SK-N-SH (cell line): ENCODE measurements around the gene ARHGAP26. TPM values are rescaled to one million over a fixed set of nuclear protein-coding genes. Genes with fewer than 3 reads are reported as not detected.

Source experiments
- CTCF ChIA-PET: fragments of 300-600, 350-600 bp; formaldehyde crosslinking; extraction: SDS; loops from one replicate; lab custom pipeline; 2021; lab: Yijun Ruan, JAX
- POLR2A ChIA-PET: fragments of 350-600 bp; sonication (Branson Sonifier 250); formaldehyde crosslinking; extraction: SDS; loops from one replicate; lab custom pipeline; 2020; ENCODE audit warnings: antibody characterized with exemption, inconsistent platforms; lab: Yijun Ruan, JAX
- DNase-seq: peaks from one replicate; pipeline ENCODE4 v3.0.0; 2012
- H2AFZ ChIP-seq: fragments of 200-600 bp; sonication (generic); 2 replicates; pipeline ENCODE4 v1.8.1; 2016; ENCODE audit warnings: antibody characterized with exemption, mild to moderate bottlenecking, low read depth
- H3F3A ChIP-seq: fragments of 200-600 bp; sonication (generic); replicated peaks from 2 replicates; pipeline ENCODE3; 2016; ENCODE audit warnings: antibody characterized with exemption, mild to moderate bottlenecking; ENCODE audit not compliant: insufficient read depth
- H3K27ac ChIP-seq, 2 experiments: fragments of 200-500 bp in 1 of 2; fragments of 200-600 bp in 1 of 2; sonication (Bioruptor generic) in 1 of 2; sonication (generic), shearing (Covaris generic) in 1 of 2; 2 replicates each; pipeline versions ENCODE4 v1.5.1 to v1.6.1; 2014 to 2016; ENCODE audit warnings: low read depth in 2 of 2, inconsistent platforms in 1 of 2, low read length in 1 of 2, mild to moderate bottlenecking in 1 of 2, mixed read lengths in 1 of 2
- H3K27me3 ChIP-seq: fragments of 200-600 bp; sonication (generic), shearing (Covaris generic); 2 replicates; pipeline ENCODE4 v1.6.1; 2016; ENCODE audit warnings: mixed run types; ENCODE audit not compliant: insufficient read depth
- H3K36me3 ChIP-seq, 2 experiments: fragments of 200-500 bp in 1 of 2; fragments of 200-600 bp in 1 of 2; sonication (Bioruptor generic) in 1 of 2; sonication (generic) in 1 of 2; replicated peaks in 1 of 2; 2 replicates each; pipeline versions ENCODE3 to v1.5.1; 2014 to 2016; ENCODE audit warnings: low read length in 1 of 2, mild to moderate bottlenecking in 1 of 2; ENCODE audit not compliant: insufficient read depth in 2 of 2, control insufficient read depth in 1 of 2
- H3K4me1 ChIP-seq, 2 experiments: fragments of 200-500 bp in 1 of 2; fragments of 200-600 bp in 1 of 2; sonication (Bioruptor generic) in 1 of 2; sonication (generic), shearing (Covaris generic) in 1 of 2; 2 replicates each; pipeline versions ENCODE4 v1.5.1 to v1.6.1; 2014 to 2016; ENCODE audit warnings: low read depth in 1 of 2, low read length in 1 of 2, mixed run types in 1 of 2; ENCODE audit not compliant: insufficient read depth in 2 of 2, control insufficient read depth in 1 of 2
- H3K4me2 ChIP-seq: fragments of 200-600 bp; sonication (generic), shearing (Covaris generic); 2 replicates; pipeline ENCODE4 v1.6.1; 2017; ENCODE audit warnings: mixed run types
- H3K4me3 ChIP-seq, 2 experiments: fragments of 200-500 bp in 1 of 2; fragments of 200-600 bp in 1 of 2; sonication (Bioruptor generic) in 1 of 2; sonication (generic), shearing (Covaris generic) in 1 of 2; 2 replicates each; pipeline versions ENCODE4 v1.5.1 to v1.8.1; 2014 to 2016; ENCODE audit warnings: low read depth in 2 of 2, inconsistent platforms in 1 of 2, low read length in 1 of 2, mild to moderate bottlenecking in 1 of 2, mixed read lengths in 1 of 2, moderate library complexity in 1 of 2
- H3K79me2 ChIP-seq: fragments of 200-600 bp; sonication (generic); 2 replicates; pipeline ENCODE4 v1.8.1; 2017; ENCODE audit warnings: mild to moderate bottlenecking; ENCODE audit not compliant: insufficient read depth
- H3K9ac ChIP-seq: fragments of 200-600 bp; sonication (generic); 2 replicates; pipeline ENCODE4 v1.6.1; 2017; ENCODE audit warnings: mixed run types
- H3K9me2 ChIP-seq: fragments of 200-600 bp; sonication (generic); 2 replicates; pipeline ENCODE4 v1.6.1; 2017; ENCODE audit warnings: mixed run types
- H3K9me3 ChIP-seq: fragments of 200-600 bp; sonication (generic); 2 replicates; pipeline ENCODE4 v1.6.1; 2017; ENCODE audit warnings: mixed run types, mild to moderate bottlenecking, moderate library complexity
- H4K20me1 ChIP-seq: fragments of 200-600 bp; sonication (generic); 2 replicates; pipeline ENCODE4 v1.6.1; 2017; ENCODE audit warnings: mild to moderate bottlenecking, mixed run types; ENCODE audit not compliant: insufficient read depth
- CHD2 ChIP-seq: fragments of 150-350 bp; IDR thresholded peaks from 2 replicates; pipeline ENCODE4 v1.6.1; 2018; ENCODE audit warnings: low read length; ENCODE audit not compliant: partially characterized antibody
- ELF1 ChIP-seq: IDR thresholded peaks from 2 replicates; pipeline ENCODE4 v1.4.0; 2012
- FOXJ3 ChIP-seq: sonication (generic); formaldehyde crosslinking; IDR thresholded peaks from 2 replicates; pipeline ENCODE4 v1.5.1; 2020; ENCODE audit warnings: mild to moderate bottlenecking, missing genetic modification reagents
- GABPA ChIP-seq: IDR thresholded peaks from 2 replicates; pipeline ENCODE4 v1.4.0; 2012; ENCODE audit warnings: low read depth, mild to moderate bottlenecking
- GATA2 ChIP-seq: sonication (generic); formaldehyde crosslinking; IDR thresholded peaks from 2 replicates; pipeline ENCODE4 v1.5.0; 2020; ENCODE audit warnings: mild to moderate bottlenecking, missing genetic modification reagents
- IRF3 ChIP-seq: fragments of 150-350 bp; IDR thresholded peaks from 2 replicates; pipeline ENCODE4 v1.6.1; 2016; ENCODE audit warnings: mild to moderate bottlenecking, low read depth, low read length
- NFIC ChIP-seq: IDR thresholded peaks from 2 replicates; pipeline ENCODE4 v1.4.0; 2012; ENCODE audit warnings: borderline replicate concordance
- NRF1 ChIP-seq: IDR thresholded peaks from 2 replicates; pipeline ENCODE4 v1.6.1; 2012; ENCODE audit warnings: low read depth, mild to moderate bottlenecking, low read length
- POLR2AphosphoS5 ChIP-seq: IDR thresholded peaks from 2 replicates; pipeline ENCODE4 v1.6.1; 2012; ENCODE audit warnings: low read depth, low read length
- RAD21 ChIP-seq: IDR thresholded peaks from 2 replicates; pipeline ENCODE4 v1.6.1; 2012; ENCODE audit warnings: mild to moderate bottlenecking, low read length
- RFX5 ChIP-seq: IDR thresholded peaks from 2 replicates; pipeline ENCODE4 v1.6.1; 2012; ENCODE audit warnings: mild to moderate bottlenecking, improper control_type of control experiment, low read length
- RXRA ChIP-seq: IDR thresholded peaks from 2 replicates; pipeline ENCODE4 v1.4.0; 2012; ENCODE audit warnings: low read depth, mild to moderate bottlenecking, borderline replicate concordance
- TEAD4 ChIP-seq: IDR thresholded peaks from 2 replicates; pipeline ENCODE4 v1.4.0; 2012; ENCODE audit warnings: mild to moderate bottlenecking, borderline replicate concordance; ENCODE audit not compliant: insufficient read depth
- YY1 ChIP-seq: IDR thresholded peaks from 2 replicates; pipeline ENCODE4 v1.4.0; 2012; ENCODE audit warnings: low read depth, mild to moderate bottlenecking
- WGBS: methylation state at CpG from one replicate; pipeline ENCODE4 v1.1.6; 2017; ENCODE audit warnings: low lambda C conversion rate; 5-methylcytosine and 5-hydroxymethylcytosine counted together
- polyA plus RNA-seq, 3 experiments: library from polyadenylated mRNA; depleted of rRNA; stranded (reverse); fragments of >200 nt; gene quantifications; 2 replicates each; pipeline ENCODE4 v1.2.3, GENCODE V29; 2012
- TF ChIP-seq, protein P1 (sequence below): fragments of 200-600 bp; sonication (generic); IDR thresholded peaks from 2 replicates; pipeline ENCODE4 v1.6.1; 2017; ENCODE audit warnings: antibody characterized with exemption, mild to moderate bottlenecking, moderate library complexity
- TF ChIP-seq, protein P2 (sequence below): IDR thresholded peaks from 2 replicates; pipeline ENCODE4 v1.4.0; 2012; ENCODE audit warnings: low read depth, borderline replicate concordance

ARHGAP26 gene
- polyA plus RNA-seq, 1 of the 3 experiments (the other 2 are of a cell fraction) = 6.1 TPM

DNA sequence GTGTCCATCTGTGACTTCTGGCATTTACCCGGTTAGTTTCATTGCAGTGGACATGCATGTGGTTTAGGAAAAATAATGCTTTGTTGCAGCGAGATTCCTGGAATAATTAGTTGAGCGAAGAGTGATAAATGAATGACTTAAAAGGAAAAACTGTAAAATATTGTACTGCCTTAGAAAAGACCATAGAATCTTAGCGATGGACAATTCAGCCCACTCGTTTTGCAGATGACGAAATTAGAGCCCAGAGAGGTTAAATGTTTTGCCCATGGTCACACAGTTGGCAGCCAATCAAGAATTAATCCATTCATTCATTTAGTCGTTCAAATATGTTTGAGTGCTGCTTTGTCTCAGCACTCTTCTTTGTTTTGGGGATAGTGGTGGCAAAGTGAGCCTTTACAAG lies 107.9 kb downstream of the ARHGAP26 start:
- Histone ChIP-seq H3K9me2 (no peaks in the 10 kb centered on the region), H3K27ac (no peak overlapping the region), H3K79me2 (no peaks in the 10 kb centered on the region), H4K20me1 (no peaks in the 10 kb centered on the region), H3K27me3 (no peaks in the 10 kb centered on the region), H3K9ac (no peak overlapping the region), H3K4me3 (no peak overlapping the region), H3K4me1 (peaks cover 21 to 37% of the 10 kb centered on the region in 2 experiments), H3K4me2 (no peak overlapping the region), H2AFZ (no peak overlapping the region), H3K36me3 (peaks cover 0 to 22% of the 10 kb centered on the region in 2 experiments), H3F3A (peaks cover 5% of the 10 kb centered on the region), H3K9me3 (no peaks in the 10 kb centered on the region)
- POLR2A ChIA-PET = no interaction called here
- CTCF ChIA-PET = interaction anchor here (1.1 to 27.9 kb wide), 8 partner anchors 8 to 179 kb away, joined by 3 to 1285 read pairs (median 37); partner anchors contain the start of gene ARHGAP26
- TF ChIP-seq RFX5 (no peak), GATA2 (CRISPR knock-in tag) (no peak), ELF1 (no peak), FOXJ3 (CRISPR knock-in tag) (no peak), GABPA (no peak)
- TF ChIP-seq, protein P1, sequence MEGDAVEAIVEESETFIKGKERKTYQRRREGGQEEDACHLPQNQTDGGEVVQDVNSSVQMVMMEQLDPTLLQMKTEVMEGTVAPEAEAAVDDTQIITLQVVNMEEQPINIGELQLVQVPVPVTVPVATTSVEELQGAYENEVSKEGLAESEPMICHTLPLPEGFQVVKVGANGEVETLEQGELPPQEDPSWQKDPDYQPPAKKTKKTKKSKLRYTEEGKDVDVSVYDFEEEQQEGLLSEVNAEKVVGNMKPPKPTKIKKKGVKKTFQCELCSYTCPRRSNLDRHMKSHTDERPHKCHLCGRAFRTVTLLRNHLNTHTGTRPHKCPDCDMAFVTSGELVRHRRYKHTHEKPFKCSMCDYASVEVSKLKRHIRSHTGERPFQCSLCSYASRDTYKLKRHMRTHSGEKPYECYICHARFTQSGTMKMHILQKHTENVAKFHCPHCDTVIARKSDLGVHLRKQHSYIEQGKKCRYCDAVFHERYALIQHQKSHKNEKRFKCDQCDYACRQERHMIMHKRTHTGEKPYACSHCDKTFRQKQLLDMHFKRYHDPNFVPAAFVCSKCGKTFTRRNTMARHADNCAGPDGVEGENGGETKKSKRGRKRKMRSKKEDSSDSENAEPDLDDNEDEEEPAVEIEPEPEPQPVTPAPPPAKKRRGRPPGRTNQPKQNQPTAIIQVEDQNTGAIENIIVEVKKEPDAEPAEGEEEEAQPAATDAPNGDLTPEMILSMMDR = no peak
- 81% methylated on average over 7 of the region's 7 CpGs for WGBS
- no peak for DNase-seq

- no peak overlapping the region for H3K27ac ChIP-seq
- peaks cover 16 to 32% of the 10 kb centered on the region in 2 experiments for H3K4me1 ChIP-seq
- no peaks in the 10 kb centered on the region for H4K20me1 ChIP-seq
- H2AFZ ChIP-seq = no peak overlapping the region
- ChIA-PET POLR2A (no interaction called here), CTCF (interaction anchor here (1.1 to 27.9 kb wide), 10 partner anchors 9 to 179 kb away, joined by 3 to 1285 read pairs (median 18); partner anchors contain the start of gene ARHGAP26)
- no peaks in the 10 kb centered on the region for H3K9me3 ChIP-seq
- no peaks in the 10 kb centered on the region for H3K9me2 ChIP-seq
- H3F3A ChIP-seq = peaks cover 3% of the 10 kb centered on the region
- no peak overlapping the region for H3K9ac ChIP-seq
- no peak overlapping the region for H3K4me3 ChIP-seq
- WGBS = 95% methylated on average over 3 of the region's 3 CpGs
- H3K36me3 ChIP-seq = peaks cover 0 to 25% of the 10 kb centered on the region in 2 experiments
- H3K27me3 ChIP-seq = no peaks in the 10 kb centered on the region
- H3K79me2 ChIP-seq = no peaks in the 10 kb centered on the region
- no peak for DNase-seq
- H3K4me2 ChIP-seq = no peak overlapping the region
- TF ChIP-seq IRF3 (no peak), NRF1 (no peak), RAD21 (no peak), RFX5 (no peak), TEAD4 (no peak), YY1 (no peak), POLR2AphosphoS5 (no peak), RXRA (no peak), CHD2 (no peak), NFIC (no peak)
- TF ChIP-seq, protein P2, sequence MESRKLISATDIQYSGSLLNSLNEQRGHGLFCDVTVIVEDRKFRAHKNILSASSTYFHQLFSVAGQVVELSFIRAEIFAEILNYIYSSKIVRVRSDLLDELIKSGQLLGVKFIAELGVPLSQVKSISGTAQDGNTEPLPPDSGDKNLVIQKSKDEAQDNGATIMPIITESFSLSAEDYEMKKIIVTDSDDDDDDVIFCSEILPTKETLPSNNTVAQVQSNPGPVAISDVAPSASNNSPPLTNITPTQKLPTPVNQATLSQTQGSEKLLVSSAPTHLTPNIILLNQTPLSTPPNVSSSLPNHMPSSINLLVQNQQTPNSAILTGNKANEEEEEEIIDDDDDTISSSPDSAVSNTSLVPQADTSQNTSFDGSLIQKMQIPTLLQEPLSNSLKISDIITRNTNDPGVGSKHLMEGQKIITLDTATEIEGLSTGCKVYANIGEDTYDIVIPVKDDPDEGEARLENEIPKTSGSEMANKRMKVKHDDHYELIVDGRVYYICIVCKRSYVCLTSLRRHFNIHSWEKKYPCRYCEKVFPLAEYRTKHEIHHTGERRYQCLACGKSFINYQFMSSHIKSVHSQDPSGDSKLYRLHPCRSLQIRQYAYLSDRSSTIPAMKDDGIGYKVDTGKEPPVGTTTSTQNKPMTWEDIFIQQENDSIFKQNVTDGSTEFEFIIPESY = no peak
Observed at GRCh38 chr5:142878638-142879037, 108.5 kb downstream of the ARHGAP26 start.
